Measurements from ENCODE around the gene EEFSEC. TPM values are rescaled to one million over a fixed set of nuclear protein-coding genes. Genes with fewer than 3 reads are reported as not detected.

EEFSEC gene
- total and polyA plus RNA-seq, 2 experiments from 2014 or later: 10.1 to 16.2 TPM

DNA sequence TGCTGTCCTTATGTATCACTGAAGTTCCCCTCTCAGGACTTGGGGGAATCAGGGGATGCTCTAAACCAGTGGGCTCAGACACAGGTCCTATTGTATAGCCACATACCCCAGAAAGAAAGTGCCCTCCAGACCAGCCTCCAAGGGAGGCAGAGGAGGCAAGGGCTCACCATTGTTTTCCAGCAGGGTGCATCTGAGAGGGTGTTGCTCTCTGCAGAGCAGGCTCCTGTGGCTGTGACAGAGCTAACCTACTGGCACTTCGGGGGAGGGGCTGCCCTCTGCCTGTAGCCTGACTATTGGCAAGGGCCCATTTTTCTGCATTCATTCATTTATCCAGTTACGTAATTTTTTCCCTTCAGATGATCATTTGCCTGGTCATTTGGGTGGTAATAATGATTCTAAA, 39.9 kb downstream of the EEFSEC start (continued):
- TF ChIP-seq REST (IDR thresholded peaks at IDR 0.05; ENCODE audit: unreplicated experiment) (no peak), STAT1 (IDR thresholded peaks at IDR 0.05; ENCODE audit: unreplicated experiment) (no peak), EZH2phosphoT487 (IDR thresholded peaks at IDR 0.05; ENCODE audit: unreplicated experiment) (no peak), ZNF331 (CRISPR knock-in tag; IDR thresholded peaks at IDR 0.05; ENCODE audit: low read depth) (no peak)

DNA sequence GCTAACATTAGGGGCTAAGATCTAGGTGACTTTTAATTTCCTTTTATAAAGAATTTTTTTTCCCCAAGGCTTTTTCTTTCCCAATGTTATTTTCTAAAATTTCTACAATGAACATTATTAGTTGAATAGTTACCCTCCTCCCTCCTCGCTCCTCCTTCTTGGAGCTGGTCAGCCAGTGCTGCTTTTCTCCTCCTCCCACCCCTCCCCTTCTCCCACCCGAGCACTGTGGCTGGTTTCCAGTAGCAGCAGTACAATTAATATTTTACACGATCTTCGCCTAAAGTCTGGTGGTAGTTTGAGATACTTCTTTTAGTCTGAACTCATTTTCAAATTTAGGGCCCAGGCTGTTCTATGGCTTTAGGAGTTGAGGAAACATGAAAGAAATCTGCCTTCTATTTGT, 41.6 kb downstream of the EEFSEC start:
- Histone ChIP-seq H2AFZ (no peak overlapping the region), H3K79me2 (replicated peaks; ENCODE audit: insufficient read depth) (0 out of 2 replicates have a peak, but pooled peaks cover 4% of the 10 kb centered on the region), H3F3A (replicated peaks; ENCODE audit: low read depth) (no peaks in the 10 kb centered on the region), H3K27ac (ENCODE audit: low read depth) (no peak overlapping the region), H3K4me2 (no peak overlapping the region), H3K36me3 (ENCODE audit: insufficient read depth) (no peaks in the 10 kb centered on the region), H3K4me1 (ENCODE audit: insufficient read depth) (peaks cover 41% of the 10 kb centered on the region), H3K9me2 (ENCODE audit: insufficient read depth) (no peaks in the 10 kb centered on the region), H3K27me3 (ENCODE audit: insufficient read depth) (no peaks in the 10 kb centered on the region), H3K4me3 (no peak overlapping the region), H4K20me1 (replicated peaks; ENCODE audit: insufficient read depth) (peaks cover 5% of the 10 kb centered on the region; the same call in 1 of the 2 replicates)
- no peak for TF ChIP-seq EZH2 (IDR thresholded peaks at IDR 0.05; ENCODE audit: low read depth, unreplicated experiment)
- no peak for TF ChIP-seq ZNF114 (CRISPR knock-in tag; IDR thresholded peaks at IDR 0.05)
- no peaks in the 10 kb centered on the region for H3K36me3 Mint-ChIP-seq (ENCODE audit: low read depth)
- DNase-seq (ENCODE audit: low spot score) (no peak), ATAC-seq (no peak)
- no peak overlapping the region for H3K27ac Mint-ChIP-seq
- no peaks in the 10 kb centered on the region for H3K27me3 Mint-ChIP-seq (ENCODE audit: insufficient read depth, low read depth, poor library complexity)
- no peaks in the 10 kb centered on the region for H3K9me3 Mint-ChIP-seq
- no peak overlapping the region for H3K4me3 Mint-ChIP-seq
- H3K4me1 Mint-ChIP-seq: peaks cover 52% of the 10 kb centered on the region

DNA sequence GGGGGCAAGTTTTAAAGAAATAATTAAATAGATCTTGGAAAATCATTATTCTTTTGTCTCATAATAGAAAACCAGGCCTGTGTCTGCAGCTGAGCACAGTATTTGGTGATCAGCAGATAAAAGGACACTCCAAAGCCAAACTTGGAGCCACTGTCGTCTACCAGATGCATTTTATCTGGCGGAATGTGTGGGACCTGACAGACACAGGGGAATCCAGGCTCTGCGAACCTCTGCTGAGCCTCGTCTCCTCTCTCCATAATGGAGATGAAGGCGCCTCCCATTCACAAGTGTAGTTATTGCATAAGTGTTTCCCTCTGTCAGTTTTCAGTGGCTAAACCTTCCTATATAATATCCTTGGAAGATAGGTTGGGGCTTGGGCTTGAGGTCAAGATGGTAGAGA, 42.1 kb downstream of the EEFSEC start:
- H3K27ac Mint-ChIP-seq: no peak overlapping the region
- no peaks in the 10 kb centered on the region for H3K27me3 Mint-ChIP-seq (ENCODE audit: insufficient read depth, low read depth, poor library complexity)
- H3K36me3 Mint-ChIP-seq (ENCODE audit: low read depth): no peaks in the 10 kb centered on the region
- peaks cover 5% of the 10 kb centered on the region; the same call in 1 of the 2 replicates for H4K20me1 ChIP-seq (replicated peaks; ENCODE audit: insufficient read depth)
- H3K36me3 ChIP-seq (ENCODE audit: insufficient read depth): no peaks in the 10 kb centered on the region
- no peaks in the 10 kb centered on the region for H3K9me2 ChIP-seq (ENCODE audit: insufficient read depth)
- H3K4me1 ChIP-seq (ENCODE audit: insufficient read depth): peaks cover 41% of the 10 kb centered on the region
- no peak overlapping the region for H3K4me3 Mint-ChIP-seq
- no peaks in the 10 kb centered on the region for H3K27me3 ChIP-seq (ENCODE audit: insufficient read depth)
- H3K9me3 Mint-ChIP-seq: no peaks in the 10 kb centered on the region
- DNase-seq (ENCODE audit: low spot score) (no peak), ATAC-seq (0 out of 3 replicates have a peak, but pooled peaks have one; percentile 20)
- no peak overlapping the region for H2AFZ ChIP-seq
- 0 out of 2 replicates have a peak, but pooled peaks cover 4% of the 10 kb centered on the region for H3K79me2 ChIP-seq (replicated peaks; ENCODE audit: insufficient read depth)
- H3F3A ChIP-seq (replicated peaks; ENCODE audit: low read depth): no peaks in the 10 kb centered on the region
- H3K4me1 Mint-ChIP-seq: peaks cover 52% of the 10 kb centered on the region
- no peak overlapping the region for H3K4me3 ChIP-seq
- H3K4me2 ChIP-seq: no peak overlapping the region
- H3K27ac ChIP-seq (ENCODE audit: low read depth): no peak overlapping the region
- no peak for TF ChIP-seq POLR2AphosphoS5 (IDR thresholded peaks at IDR 0.05; ENCODE audit: low read depth)
- TF ChIP-seq EZH2phosphoT487 (IDR thresholded peaks at IDR 0.05; ENCODE audit: unreplicated experiment): no peak
- no peak for TF ChIP-seq CREB1 (CRISPR knock-in tag; IDR thresholded peaks at IDR 0.05; ENCODE audit: low read depth)
- no peak for TF ChIP-seq ZNF114 (CRISPR knock-in tag; IDR thresholded peaks at IDR 0.05)
- TF ChIP-seq EZH2 (IDR thresholded peaks at IDR 0.05; ENCODE audit: low read depth, unreplicated experiment): no peak
- TF ChIP-seq, protein P1, sequence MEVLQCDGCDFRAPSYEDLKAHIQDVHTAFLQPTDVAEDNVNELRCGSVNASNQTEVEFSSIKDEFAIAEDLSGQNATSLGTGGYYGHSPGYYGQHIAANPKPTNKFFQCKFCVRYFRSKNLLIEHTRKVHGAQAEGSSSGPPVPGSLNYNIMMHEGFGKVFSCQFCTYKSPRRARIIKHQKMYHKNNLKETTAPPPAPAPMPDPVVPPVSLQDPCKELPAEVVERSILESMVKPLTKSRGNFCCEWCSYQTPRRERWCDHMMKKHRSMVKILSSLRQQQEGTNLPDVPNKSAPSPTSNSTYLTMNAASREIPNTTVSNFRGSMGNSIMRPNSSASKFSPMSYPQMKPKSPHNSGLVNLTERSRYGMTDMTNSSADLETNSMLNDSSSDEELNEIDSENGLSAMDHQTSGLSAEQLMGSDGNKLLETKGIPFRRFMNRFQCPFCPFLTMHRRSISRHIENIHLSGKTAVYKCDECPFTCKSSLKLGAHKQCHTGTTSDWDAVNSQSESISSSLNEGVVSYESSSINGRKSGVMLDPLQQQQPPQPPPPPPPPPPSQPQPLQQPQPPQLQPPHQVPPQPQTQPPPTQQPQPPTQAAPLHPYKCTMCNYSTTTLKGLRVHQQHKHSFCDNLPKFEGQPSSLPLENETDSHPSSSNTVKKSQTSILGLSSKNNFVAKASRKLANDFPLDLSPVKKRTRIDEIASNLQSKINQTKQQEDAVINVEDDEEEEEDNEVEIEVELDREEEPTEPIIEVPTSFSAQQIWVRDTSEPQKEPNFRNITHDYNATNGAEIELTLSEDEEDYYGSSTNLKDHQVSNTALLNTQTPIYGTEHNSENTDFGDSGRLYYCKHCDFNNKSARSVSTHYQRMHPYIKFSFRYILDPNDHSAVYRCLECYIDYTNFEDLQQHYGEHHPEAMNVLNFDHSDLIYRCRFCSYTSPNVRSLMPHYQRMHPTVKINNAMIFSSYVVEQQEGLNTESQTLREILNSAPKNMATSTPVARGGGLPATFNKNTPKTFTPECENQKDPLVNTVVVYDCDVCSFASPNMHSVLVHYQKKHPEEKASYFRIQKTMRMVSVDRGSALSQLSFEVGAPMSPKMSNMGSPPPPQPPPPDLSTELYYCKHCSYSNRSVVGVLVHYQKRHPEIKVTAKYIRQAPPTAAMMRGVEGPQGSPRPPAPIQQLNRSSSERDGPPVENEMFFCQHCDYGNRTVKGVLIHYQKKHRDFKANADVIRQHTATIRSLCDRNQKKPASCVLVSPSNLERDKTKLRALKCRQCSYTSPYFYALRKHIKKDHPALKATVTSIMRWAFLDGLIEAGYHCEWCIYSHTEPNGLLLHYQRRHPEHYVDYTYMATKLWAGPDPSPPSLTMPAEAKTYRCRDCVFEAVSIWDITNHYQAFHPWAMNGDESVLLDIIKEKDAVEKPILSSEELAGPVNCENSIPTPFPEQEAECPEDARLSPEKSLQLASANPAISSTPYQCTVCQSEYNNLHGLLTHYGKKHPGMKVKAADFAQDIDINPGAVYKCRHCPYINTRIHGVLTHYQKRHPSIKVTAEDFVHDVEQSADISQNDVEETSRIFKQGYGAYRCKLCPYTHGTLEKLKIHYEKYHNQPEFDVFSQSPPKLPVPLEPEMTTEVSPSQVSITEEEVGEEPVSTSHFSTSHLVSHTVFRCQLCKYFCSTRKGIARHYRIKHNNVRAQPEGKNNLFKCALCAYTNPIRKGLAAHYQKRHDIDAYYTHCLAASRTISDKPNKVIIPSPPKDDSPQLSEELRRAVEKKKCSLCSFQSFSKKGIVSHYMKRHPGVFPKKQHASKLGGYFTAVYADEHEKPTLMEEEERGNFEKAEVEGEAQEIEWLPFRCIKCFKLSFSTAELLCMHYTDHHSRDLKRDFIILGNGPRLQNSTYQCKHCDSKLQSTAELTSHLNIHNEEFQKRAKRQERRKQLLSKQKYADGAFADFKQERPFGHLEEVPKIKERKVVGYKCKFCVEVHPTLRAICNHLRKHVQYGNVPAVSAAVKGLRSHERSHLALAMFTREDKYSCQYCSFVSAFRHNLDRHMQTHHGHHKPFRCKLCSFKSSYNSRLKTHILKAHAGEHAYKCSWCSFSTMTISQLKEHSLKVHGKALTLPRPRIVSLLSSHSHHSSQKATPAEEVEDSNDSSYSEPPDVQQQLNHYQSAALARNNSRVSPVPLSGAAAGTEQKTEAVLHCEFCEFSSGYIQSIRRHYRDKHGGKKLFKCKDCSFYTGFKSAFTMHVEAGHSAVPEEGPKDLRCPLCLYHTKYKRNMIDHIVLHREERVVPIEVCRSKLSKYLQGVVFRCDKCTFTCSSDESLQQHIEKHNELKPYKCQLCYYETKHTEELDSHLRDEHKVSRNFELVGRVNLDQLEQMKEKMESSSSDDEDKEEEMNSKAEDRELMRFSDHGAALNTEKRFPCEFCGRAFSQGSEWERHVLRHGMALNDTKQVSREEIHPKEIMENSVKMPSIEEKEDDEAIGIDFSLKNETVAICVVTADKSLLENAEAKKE (CRISPR knock-in tag; IDR thresholded peaks at IDR 0.05): no peak
- no peak for TF ChIP-seq NANOG (IDR thresholded peaks at IDR 0.05; ENCODE audit: borderline replicate concordance)
- no peak for TF ChIP-seq STAT1 (IDR thresholded peaks at IDR 0.05; ENCODE audit: unreplicated experiment)
- no peak for TF ChIP-seq JUNB (IDR thresholded peaks at IDR 0.05; ENCODE audit: unreplicated experiment)
